ENCODE measurements around the gene LUC7L.
"Not testable (repeated sequence)": the region's sequence is repeated elsewhere in the genome, so short reads cannot be mapped to it uniquely, and the experiment has no call there.

Gene LUC7L

GRCh38 chr16:164134-164823 is 65.0 kb downstream of the LUC7L start:
- DNase-seq = not testable (repeated sequence)

GRCh38 chr16:163696-164095 is 65.6 kb downstream of the LUC7L start:
- DNase-seq = not testable (repeated sequence)

DNA sequence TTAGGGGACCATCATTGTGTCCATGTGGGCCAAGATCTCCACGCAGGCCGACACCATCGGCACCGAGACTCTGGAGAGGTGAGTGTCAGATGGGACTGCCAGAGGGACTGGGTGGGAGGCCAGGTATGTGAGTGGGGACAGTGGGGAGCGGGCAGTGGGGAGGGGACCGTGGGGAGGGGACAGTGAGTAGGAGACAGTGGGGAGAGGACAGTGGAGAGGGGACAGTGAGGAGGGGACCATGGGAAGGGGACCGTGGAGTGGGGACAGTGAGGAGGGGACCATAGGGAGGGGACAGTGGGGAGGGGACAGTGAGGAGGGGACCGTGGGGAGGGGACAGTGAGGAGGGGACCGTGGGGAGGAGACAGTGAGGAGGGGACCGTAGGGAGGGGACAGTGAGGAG is 66.1 kb downstream of the LUC7L start:
- DNase-seq = not testable (repeated sequence)

DNA sequence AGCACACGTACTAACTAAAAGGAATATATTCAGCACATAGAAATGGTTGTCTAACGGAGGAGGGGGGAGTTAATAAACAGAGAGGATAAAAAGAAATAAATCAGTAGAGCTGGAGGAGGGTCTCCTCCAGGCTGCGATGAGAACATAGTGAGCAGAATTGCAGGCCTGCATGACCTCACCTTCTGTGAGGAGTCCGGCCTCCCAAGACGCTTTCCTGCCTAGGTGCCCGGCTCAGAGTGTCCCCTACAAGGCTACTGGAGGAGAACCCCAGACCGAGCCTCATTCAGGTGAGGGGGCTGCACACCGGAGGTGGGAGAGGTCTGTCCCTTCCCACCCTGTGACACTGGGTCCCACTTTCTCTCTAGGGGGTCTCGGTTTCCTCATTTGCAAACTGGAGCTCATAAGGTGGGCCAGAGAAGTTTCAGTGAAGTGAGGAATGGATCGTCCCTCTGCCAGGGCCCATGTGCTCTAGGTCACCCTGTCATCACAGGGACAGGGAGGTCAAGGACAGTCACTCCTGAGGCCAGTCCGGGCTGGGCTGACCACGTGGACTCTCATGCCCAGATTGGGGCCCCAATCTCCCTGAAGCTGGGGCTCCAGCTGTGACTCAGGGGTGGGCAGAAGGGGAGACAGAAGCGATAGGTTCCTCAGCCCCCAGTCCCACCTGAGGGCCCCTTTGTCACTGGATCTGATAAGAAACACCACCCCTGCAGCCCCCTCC is 66.8 kb downstream of the LUC7L start:
- no peak for DNase-seq

DNA sequence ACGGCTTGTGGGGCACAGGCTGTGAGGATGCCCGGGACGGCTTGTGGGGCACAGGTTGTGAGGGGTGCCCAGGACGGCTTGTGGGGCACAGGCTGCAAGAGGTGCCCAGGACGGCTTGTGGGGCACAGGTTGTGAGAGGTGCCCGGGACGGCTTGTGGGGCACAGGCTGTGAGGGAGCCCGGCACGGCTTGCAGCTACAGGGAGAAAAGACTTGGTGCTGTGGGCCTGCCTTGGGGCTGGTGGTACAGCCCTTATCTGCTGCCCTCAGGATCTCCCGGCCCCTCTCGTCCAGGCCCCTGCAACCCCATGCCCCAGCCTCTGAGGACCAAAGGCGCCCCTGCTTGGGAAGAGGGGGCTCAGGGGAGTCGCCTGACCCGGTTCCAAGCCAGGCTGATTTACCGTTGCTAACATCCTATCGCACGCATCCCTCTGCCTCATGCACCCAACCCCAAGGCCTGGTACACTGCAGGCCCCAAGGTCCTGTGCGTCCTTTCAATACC is 68.5 kb downstream of the LUC7L start:
- DNase-seq = no peak

- DNase-seq = not testable (repeated sequence)
These were observed 69.0 kb downstream of the LUC7L start for GRCh38 chr16:160242-160641.

DNA sequence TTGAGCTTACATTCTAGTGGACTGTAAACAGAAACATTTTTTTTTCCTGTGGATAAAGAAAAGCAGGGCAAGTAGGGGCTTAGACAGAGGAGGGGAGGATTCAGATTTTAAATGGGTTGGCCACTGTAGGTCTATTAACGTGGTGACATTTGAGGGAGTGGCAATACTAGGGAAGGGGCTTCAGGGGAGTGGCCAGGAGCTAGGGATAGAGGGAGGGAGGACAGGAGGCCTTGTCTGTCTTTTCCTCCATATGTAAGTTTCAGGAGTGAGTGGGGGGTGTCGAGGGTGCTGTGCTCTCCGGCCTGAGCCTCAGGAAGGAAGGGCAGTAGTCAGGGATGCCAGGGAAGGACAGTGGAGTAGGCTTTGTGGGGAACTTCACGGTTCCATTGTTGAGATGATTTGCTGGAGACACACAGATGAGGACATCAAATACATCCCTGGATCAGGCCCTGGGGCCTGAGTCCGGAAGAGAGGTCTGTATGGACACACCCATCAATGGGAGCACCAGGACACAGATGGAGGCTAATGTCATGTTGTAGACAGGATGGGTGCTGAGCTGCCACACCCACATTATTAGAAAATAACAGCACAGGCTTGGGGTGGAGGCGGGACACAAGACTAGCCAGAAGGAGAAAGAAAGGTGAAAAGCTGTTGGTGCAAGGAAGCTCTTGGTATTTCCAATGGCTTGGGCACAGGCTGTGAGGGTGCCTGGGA is 70.0 kb downstream of the LUC7L start:
- DNase-seq = no peak

DNA sequence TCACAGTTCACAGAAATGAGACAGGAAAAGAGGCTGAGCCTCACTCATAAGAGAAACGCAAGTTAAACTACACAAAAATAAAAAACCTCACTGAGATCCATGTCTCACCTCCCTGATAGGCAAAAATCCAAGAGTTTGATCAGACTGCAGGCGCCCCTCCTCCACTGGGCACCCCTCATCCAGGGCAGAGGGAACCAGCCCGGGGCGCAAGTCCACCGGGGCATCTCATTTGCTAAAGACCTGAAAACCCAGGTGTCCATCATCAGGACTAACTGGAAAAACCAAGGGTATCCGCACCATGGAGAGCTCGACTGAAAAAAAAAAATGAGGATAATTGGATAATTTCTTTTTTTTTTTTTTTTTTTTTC is 74.2 kb downstream of the LUC7L start:
- no peak for DNase-seq

DNA sequence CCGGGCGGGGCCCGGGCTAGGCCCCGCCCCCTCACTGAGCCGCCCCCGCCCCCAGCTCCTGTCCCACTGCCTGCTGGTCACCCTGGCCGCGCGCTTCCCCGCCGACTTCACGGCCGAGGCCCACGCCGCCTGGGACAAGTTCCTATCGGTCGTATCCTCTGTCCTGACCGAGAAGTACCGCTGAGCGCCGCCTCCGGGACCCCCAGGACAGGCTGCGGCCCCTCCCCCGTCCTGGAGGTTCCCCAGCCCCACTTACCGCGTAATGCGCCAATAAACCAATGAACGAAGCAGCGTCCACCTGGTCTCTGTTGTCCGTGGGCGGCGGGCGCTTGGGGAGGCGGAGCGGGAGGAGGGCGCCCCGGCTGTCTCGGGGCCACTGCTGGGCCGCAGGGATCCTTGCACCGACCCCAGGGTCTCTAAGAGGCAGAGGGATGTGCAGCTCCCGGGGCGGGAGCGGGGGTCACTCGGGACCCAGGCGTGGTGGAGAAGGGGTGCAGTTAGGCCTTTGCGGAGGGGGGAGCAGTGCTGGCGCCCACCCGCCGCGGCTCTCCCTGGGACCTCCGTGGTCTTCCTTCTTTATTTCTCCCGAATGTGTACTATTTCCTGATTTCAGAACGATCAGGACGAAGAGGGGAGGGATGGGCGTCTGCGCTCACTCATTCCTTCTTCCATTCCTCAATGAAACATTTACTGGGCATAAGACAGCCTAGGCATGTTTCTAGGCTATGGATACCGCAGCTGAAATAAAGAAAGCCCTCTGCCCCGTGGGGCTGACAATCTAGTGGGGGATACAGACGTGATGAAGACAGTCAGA is 74.8 kb downstream of the LUC7L start:
- no peak for DNase-seq

GRCh38 chr16:153550-154216 is 75.6 kb downstream of the LUC7L start:
- DNase-seq = not testable (repeated sequence)

DNA sequence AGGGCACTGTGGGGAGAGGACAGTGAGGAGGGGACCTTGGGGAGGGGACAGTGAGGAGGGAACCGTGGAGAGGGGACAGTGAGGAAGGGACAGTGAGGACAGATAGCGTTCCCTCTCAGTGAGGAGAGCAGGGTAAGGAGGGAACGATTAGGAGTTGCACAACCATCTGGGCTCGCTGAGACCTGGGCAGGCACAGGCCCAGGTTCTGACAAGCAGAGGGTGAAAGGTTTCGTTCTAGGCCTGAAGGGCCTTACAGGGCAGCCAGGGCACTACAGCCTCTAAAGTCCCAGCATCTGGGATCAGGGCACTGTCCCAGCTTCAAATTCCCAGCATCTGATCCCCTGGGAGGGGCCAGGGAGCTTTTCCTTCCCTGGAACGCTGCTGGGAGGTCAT is 76.1 kb downstream of the LUC7L start:
- DNase-seq = not testable (repeated sequence)

- DNase-seq = no peak
These were observed 76.8 kb downstream of the LUC7L start, which contains the start of gene HBZ for GRCh38 chr16:152141-153128. Gene HBZ, plus strand, starts transcription at chr16:152644. Its CDS starts 266 bp downstream, at chr16:152910.

DNA sequence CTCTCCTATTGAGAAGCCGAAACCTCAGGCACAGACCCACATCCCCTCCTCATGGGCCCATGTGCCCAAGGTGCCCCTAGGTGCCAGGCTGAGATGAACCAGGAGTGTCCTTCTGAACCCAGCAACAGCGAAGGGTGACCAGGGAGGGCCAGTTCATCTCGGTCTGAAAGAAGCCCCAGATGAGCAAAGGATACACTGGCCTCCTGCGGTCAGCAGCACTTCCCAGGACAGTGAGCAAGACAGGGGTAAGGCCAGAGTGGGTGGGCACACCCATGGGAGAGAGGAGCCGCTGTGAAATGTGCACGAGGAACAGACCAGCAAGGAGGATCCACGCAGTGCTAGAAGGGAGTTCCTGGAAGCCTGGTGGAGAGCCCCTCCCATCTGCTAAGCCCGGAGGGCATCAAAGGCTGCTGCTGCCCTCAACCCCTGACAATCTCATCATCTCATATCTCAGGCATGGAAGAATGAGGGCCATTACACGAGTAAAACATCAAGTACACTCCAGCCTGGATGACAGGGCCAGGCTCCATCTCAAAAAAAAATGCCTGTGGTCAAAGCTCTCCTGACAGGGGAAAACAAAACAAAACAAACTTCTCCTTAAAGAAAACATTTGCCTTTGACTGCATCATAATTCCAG is 80.1 kb downstream of the LUC7L start:
- no peak for DNase-seq

GRCh38 chr16:146646-147045 is 82.6 kb downstream of the LUC7L start:
- DNase-seq = no peak

GRCh38 chr16:144797-145252 is 84.4 kb downstream of the LUC7L start:
- DNase-seq = no peak

DNA sequence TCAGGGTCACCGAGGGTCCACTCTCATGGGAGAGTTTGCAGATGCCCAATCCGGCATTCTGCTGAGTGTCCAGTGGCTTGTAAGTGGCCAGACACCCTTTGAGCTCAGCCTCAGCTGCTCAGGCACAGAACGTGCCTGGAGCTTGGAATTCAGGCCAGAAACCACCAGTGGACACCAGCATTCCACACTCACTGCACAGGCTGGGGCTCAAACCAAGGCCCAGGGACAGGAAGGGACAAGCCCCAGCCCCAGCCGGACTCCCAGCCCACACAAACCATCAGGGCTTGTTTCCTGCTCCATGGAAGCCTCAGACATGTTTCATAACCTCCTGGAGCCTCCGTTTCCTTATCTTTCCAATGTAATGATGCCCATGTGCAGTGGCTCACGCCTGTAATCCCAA is 85.8 kb downstream of the LUC7L start:
- no peak for DNase-seq

DNA sequence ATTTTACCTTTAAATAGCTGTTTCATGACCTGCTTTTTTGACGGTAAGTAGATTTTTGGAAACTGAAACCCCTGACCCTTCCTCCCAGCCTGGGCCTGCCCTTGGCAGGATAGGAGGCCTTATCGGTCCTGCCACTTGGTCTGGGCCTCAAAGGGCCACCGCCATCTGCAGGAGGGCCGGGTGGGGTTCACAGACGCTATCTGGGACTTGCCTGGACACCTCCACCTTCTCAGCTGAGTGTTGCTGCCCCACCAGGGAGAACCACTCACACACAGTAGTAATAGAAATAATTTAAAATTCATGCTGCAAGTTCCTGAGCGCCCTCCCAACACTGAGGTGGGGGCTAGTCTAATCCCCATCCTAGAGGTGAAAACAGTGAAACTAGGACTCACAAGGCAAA is 86.2 kb downstream of the LUC7L start:
- DNase-seq = no peak

DNA sequence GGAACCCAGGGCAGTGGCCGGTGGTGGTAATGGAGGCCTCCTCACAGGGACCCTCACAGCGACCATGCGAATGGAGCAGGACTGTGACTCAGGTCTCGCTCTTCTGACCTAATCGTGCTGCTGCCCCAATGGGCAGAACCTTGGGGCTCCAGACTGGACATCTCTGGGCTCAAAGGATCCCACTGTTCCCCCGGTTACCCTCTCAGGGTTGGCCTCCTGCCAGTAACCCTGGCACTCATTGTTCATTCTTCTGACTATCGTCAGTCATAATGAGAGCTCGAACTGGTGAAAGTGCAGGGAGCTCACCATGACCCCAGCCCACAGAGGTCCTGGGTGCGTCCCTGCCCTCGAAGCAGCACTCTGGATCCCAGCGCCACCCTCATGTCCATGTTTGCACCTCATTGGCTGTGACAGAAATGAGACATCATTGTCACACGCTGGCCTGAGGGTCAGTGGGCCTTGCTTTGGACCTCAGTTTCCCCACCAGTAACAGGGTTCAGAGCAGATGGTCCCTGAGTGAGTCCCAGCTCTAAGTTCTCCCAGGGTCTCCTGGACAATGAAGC is 86.8 kb downstream of the LUC7L start:
- no peak for DNase-seq

DNA sequence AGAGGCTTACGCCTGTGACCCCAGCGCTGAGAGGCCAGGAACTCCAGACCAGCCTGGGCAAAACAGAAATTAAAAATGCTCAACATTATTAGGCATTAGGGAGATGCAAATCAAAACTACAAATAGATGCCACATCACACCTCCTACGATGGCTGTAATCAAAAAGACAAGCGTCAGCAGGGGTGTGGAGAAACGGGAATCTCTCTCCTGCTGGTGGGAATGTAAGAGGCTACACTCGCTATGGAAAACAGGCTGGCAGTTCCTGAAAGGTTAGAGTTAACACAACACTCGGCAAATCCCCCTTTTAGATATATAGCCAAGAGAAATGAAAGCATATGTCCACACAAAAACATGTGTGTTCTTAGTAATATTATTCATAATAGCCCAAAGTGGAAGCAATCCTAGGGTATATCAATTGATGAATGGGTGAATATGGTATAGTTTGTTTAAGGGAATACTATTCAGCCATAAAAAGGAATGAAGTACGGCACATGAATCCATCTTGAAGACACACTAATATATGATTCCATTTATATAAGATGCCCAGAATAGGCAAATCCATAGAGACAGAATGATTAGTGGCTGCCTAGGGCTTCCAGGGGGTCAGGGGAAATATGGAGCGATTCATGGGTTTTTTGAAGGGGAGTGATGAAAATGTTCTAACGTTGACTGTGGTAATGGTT is 88.9 kb downstream of the LUC7L start:
- DNase-seq = no peak

Measured in effector CD4-positive, alpha-beta T cell (primary cell).